22Rv1 (cell line): Measurements from ENCODE around the gene MYO7B.

Experiments
- ZFX ChIP-seq: fragments of 450-650 bp; IDR thresholded peaks from 2 replicates; pipeline ENCODE4 v1.6.1; 2017; ENCODE audit warnings: antibody characterized with exemption, borderline replicate concordance
- TF ChIP-seq, protein P1 (sequence below): fragments of 450-650 bp; IDR thresholded peaks from 2 replicates; pipeline ENCODE4 v1.5.1; 2017; ENCODE audit warnings: mild to moderate bottlenecking

- TF ChIP-seq, protein P1, sequence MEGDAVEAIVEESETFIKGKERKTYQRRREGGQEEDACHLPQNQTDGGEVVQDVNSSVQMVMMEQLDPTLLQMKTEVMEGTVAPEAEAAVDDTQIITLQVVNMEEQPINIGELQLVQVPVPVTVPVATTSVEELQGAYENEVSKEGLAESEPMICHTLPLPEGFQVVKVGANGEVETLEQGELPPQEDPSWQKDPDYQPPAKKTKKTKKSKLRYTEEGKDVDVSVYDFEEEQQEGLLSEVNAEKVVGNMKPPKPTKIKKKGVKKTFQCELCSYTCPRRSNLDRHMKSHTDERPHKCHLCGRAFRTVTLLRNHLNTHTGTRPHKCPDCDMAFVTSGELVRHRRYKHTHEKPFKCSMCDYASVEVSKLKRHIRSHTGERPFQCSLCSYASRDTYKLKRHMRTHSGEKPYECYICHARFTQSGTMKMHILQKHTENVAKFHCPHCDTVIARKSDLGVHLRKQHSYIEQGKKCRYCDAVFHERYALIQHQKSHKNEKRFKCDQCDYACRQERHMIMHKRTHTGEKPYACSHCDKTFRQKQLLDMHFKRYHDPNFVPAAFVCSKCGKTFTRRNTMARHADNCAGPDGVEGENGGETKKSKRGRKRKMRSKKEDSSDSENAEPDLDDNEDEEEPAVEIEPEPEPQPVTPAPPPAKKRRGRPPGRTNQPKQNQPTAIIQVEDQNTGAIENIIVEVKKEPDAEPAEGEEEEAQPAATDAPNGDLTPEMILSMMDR = no peak
- TF ChIP-seq ZFX = no peak
Observed at GRCh38 chr2:127531221-127531648, 4.2 kb upstream of the MYO7B start.
